SK-MEL-5 (cell line): ENCODE results near the gene SRPK2. TPM values are rescaled to one million over a fixed set of nuclear protein-coding genes. Genes with fewer than 3 reads are reported as not detected.
"Not testable (repeated sequence)": the region's sequence is repeated elsewhere in the genome, so short reads cannot be mapped to it uniquely, and the experiment has no call there.

Experiments
- DNase-seq: peaks from one replicate; pipeline ENCODE4 v3.0.0-alpha.2; 2016; ENCODE audit warnings: low read depth, low spot score
- in situ Hi-C: cut with HindIII; loops from 2 replicates; pipeline ENCODE4 v1.10.0; 2016; ENCODE audit warnings: low sequenced_read_pairs, high pct_unique_total_duplicates, low pct_unique_long_range_greater_than_20kb
- polyA plus RNA-seq, 2 experiments: library from polyadenylated mRNA; depleted of rRNA; stranded (reverse); fragments of >200 nt; gene quantifications; 2 replicates each; pipeline ENCODE4 v1.2.3, GENCODE V29; 2015
- total RNA-seq: library from RNA; depleted of rRNA; stranded (reverse); fragments of >200 nt; shearing (Covaris generic); gene quantifications from 2 replicates; pipeline ENCODE4 v1.2.3, GENCODE V29; 2014; rRNA removed

SRPK2 gene
- total RNA-seq = 59.8 and 67.1 TPM in 2 replicates
- polyA plus RNA-seq (2015; cell fraction: cytosol; rRNA removed) = 62.3 and 65.2 TPM in 2 replicates
- 54.9 and 65.6 TPM in 2 replicates for polyA plus RNA-seq (2015; cell fraction: nucleus; rRNA removed)

- in situ Hi-C loops = no loop called here
These were observed at the start of gene SRPK2 for GRCh38 chr7:105388356-105389087. Gene SRPK2 (minus strand): TSS chr7:105388921.

GRCh38 chr7:105438254-105438653 is 49.5 kb upstream of the SRPK2 start:
- in situ Hi-C loops = no loop called here
- no peak for DNase-seq

More at GRCh38 chr7:105388356-105389087, at the start of gene SRPK2:
- peak; percentile 84 for DNase-seq

GRCh38 chr7:105437356-105437755 is 48.6 kb upstream of the SRPK2 start:
- DNase-seq, in situ Hi-C loops: not testable (repeated sequence)

DNA sequence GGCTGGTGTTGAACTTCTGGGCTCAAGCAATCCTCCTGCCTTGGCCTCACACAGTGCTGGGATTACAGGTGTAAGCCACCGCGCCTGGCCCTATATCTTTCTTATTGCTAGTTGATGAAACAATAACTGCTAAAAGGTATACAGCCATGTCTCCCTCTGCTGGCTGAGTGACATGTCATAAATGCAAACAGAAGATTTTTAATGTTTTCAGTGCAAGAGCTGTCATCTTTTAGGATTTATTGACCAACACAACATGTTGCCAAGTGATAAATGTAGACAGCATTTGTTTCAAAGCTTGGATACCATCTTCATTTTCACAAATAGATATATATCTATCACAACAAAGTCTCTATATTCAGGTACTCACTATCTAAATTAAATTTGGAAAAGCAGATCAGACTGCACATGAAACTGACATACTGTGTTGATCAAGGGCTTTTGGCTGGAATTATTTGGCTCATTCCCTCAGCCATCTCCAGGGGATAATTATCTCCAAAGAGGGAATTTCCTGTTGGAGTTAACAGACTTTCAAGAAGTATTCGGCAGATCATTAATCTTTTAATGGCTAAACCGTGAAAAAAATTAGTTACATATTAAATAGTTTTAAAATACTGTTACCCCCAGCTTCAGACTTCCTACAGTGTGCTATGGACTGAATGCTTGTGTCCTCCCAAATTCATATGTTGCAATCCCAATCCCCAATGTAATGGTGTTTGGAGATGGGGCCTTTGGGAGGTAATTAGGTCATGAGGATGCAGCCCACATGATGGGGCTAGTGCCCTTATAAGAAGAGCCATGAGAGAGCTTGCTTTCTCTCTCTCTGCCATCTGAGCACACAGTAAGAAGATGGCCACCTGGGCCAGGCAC is 41.3 kb upstream of the SRPK2 start:
- in situ Hi-C loops = no loop called here
- peak; percentile 80 for DNase-seq

- DNase-seq = no peak
- in situ Hi-C loops = no loop called here
These were observed 38.0 kb upstream of the SRPK2 start for GRCh38 chr7:105426606-105427146.

- in situ Hi-C loops = no loop called here
- no peak for DNase-seq
These were observed 35.3 kb upstream of the SRPK2 start for GRCh38 chr7:105423987-105424386.

DNA sequence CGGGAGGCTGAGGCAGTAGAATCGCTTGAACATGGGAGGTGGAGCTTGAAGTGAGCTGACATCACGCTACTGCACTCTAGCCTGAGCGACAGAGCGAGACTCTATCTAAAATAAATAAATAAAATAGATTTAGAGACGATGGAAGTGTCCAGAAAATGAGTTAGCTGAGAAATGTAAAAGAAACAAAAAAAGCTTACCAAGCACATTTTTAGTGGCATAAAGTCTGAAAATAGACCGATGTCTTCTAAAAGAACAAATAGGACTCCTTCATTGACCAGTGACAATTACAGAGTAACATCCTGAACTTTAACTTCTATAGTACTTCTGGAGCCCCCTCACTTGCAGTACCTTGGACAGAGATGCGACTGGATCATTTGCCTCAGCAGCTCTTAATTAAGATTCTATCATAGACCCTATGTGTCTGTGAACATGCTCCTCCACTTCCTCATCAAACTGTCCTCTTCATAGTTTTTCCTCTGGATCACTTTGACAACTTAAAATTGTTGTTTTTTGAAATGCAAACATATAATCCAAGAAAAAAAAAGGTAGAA is 25.2 kb upstream of the SRPK2 start:
- no peak for DNase-seq
- in situ Hi-C loops = no loop called here

GRCh38 chr7:105410774-105411173 is 22.1 kb upstream of the SRPK2 start:
- in situ Hi-C loops = not testable (repeated sequence)

DNA sequence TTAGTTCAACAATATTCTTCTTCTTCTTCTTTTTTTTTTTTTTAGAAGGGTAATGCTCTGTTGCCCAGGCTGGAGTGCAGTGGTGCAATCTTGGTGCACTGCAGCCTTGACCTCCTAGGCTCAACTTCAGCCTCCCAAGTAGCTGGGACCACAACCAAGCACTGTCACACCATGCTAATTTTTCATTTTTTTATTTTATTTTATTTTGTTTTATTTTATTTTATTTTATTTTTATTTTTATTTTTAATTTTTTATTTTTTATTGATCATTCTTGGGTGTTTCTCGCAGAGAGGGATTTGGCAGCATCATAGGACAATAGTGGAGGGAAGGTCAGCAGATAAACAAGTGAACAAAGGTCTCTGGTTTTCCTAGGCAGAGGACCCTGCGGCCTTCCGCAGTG is 21.1 kb upstream of the SRPK2 start:
- in situ Hi-C loops, DNase-seq: not testable (repeated sequence)

More at GRCh38 chr7:105410774-105411173, 22.1 kb upstream of the SRPK2 start:
- DNase-seq = not testable (repeated sequence)

GRCh38 chr7:105408791-105409410 is 20.2 kb upstream of the SRPK2 start:
- DNase-seq = no peak
- in situ Hi-C loops = no loop called here

DNA sequence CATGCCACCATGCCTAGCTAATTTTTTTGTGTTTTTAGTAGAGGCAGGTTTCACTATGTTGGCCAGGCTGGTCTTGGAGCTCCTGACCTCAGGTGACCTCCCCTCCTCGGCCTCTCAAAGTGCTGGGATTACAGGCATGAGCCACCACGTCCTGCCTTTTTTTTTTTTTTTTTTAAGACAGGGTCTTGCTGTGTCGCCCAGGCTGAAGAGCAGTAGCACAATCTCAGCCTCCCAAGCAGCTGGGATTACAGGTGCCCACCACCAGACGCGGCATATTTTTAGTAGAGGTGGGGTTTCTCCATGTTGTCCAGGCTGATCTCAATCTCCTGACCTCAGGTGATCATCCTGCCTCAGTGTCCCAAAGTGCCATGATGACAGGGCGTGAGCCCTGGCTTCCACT is 14.4 kb upstream of the SRPK2 start:
- no peak for DNase-seq
- in situ Hi-C loops = no loop called here

DNA sequence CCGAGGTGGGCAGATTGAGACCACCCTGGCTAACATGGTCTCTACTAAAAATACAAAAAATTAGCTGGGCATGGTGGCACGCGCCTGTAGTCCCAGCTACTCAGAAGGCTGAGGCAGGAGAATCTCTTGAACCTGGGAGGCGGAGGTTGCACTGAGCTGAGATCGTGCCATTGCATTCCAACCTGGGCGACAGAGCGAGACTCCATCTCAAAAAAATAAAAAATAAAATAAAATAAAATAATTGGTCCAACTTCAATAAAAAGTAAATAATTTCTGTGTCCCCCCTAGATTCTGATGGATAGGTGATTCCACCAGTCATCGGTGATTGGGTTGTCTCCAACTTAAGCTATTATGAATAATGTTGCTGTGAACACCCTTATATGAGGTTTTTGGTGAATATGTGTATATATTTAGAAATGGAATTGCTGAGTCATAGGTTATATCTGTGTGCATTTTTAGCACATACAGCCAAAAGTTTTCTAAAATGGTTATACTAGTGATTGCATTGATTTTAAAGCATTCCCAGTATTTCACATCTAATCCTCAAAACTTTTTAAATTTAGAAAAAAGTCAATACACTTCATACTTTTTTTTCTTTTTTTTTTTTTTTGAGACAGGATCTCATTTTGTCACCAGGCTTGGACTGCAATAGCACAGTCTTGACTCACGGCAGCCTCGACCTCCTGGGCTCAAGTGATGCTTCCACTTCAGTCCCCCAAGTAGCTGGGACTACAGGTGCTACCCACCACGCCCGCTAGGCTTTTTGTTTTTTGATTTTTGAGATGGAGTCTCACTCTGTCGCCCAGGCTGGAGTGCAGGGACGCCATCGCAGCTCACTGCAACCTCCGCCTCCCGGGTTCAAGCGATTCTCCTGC is 13.7 kb upstream of the SRPK2 start:
- DNase-seq = no peak
- in situ Hi-C loops = no loop called here

DNA sequence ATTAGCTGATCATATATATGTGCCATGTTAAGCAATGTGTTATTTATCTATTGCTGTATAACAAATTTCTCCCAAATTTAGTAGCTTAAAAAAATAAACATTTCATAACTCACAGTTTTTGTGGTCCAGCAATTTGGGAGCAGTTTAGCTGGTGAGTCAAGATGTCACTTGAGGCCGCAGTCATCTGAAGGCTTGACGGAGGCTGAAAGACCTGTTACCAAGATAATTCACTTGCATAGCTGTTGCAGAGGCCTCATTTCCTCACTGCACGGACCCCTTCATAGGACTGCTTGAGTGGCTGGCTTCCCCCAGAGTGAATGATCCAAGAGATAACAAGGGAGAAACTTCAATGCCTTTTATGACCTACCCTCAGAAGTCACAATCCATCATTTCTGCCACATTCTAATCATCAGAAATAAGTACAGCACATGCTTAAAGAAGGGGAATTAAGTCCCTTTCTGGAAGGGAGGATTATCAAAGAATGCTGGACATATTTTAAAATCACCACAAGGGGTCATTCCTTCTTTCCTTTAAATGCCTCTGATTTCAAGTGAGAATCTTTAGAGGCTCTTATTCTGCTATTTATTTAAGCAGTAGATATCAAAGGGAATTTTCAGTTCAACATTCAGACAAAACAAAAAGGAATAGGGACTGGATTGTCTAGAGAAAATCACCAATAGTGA is 10.5 kb upstream of the SRPK2 start:
- DNase-seq = peak; percentile 61
- in situ Hi-C loops = no loop called here

DNA sequence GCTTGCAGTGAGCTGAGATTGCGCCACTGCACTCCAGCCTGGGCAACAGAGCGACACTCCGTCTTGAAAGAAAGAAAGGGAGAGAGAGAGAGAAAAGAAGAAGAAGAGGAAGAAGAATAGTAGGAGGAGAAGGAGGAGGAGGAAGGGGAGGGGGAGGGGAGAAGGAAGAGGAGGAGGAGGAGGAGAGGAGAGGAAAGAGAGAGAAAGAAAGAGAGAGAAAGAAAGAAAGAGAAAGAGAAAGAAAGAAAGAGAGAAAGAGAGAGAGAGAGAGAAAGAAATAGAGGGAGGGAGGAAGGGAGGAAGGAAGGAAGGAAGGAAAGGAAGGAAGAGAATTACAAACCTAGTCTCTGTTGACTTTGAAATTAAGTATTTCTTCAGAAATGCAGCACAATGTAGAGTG is 7.8 kb upstream of the SRPK2 start:
- in situ Hi-C loops = no loop called here
- no peak for DNase-seq

- in situ Hi-C loops = no loop called here
- no peak for DNase-seq
These were observed 2.7 kb upstream of the SRPK2 start for GRCh38 chr7:105391429-105391828.

- in situ Hi-C loops = no loop called here
- DNase-seq = no peak
These were observed 1.2 kb upstream of the SRPK2 start for GRCh38 chr7:105389889-105390288.
